Erythroblast (primary cell): ENCODE data around the gene ART1.

ENCODE experiments used
- GATA1 ChIP-seq: IDR thresholded peaks from 2 replicates; pipeline ENCODE4 v1.6.1; 2011; ENCODE audit warnings: low read depth, mild to moderate bottlenecking, control low read depth, low read length, moderate library complexity
- POLR2A ChIP-seq: IDR thresholded peaks from 2 replicates; pipeline ENCODE4 v1.6.1; 2011; ENCODE audit warnings: mild to moderate bottlenecking, low read length

DNA sequence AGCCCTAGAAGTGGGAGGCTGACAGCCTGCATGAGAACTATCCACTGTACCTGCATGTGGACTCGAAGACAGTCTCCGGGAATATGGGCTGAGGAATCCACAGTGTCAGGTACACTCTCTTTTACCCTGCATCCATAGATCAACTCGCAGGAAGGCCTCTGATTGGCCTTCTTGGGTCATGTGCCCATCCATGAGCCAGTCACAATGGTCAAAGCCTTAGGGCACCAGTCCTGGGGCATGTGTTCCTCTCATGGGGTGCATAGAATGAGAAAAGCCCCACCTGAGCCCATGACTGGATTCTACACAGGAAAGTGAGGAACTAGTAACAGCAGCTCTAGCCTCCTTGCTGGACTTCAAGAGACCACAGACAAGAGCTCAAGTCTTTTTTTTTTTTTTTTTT is 10.6 kb downstream of the ART1 start:
- no peak for TF ChIP-seq POLR2A
- no peak for TF ChIP-seq GATA1
